Activated CD4-positive, alpha-beta T cell treated with anti-CD3 and anti-CD28 coated beads, Interleukin-2, amount 10 ng/mL, durations not matched to agents 7 days and 5 days (primary cell): Measurements from ENCODE around the gene PFDN1. TPM values are rescaled to one million over a fixed set of nuclear protein-coding genes. Genes with fewer than 3 reads are reported as not detected.

Experiments
- CTCF ChIA-PET: fragments of 350-600 bp; sonication (Branson Sonifier 250); formaldehyde crosslinking; loops from one replicate; lab custom pipeline; 2021; ENCODE audit warnings: antibody characterized with exemption; lab: Charles Lee
- POLR2A ChIA-PET: fragments of 350-600 bp; sonication (Branson Sonifier 250); formaldehyde crosslinking; loops from one replicate; lab custom pipeline; 2021; ENCODE audit warnings: antibody characterized with exemption; lab: Charles Lee
- DNase-seq: peaks from one replicate; pipeline ENCODE4 v3.0.0-alpha.2; 2020
- H3K27ac Mint-ChIP-seq: one replicate; pipeline ENCODE4 v1.8.0; 2021; ENCODE audit warnings: mild to moderate bottlenecking, moderate library complexity, mixed read lengths
- H3K27me3 Mint-ChIP-seq: one replicate; pipeline ENCODE4 v1.8.0; 2021; ENCODE audit warnings: mixed read lengths
- H3K36me3 Mint-ChIP-seq: one replicate; pipeline ENCODE4 v1.8.0; 2021; ENCODE audit warnings: low read depth, mixed read lengths
- H3K4me1 Mint-ChIP-seq: one replicate; pipeline ENCODE4 v1.8.0; 2021; ENCODE audit warnings: mixed read lengths
- H3K4me3 Mint-ChIP-seq: one replicate; pipeline ENCODE4 v1.8.0; 2021; ENCODE audit warnings: mild to moderate bottlenecking, moderate library complexity, mixed read lengths
- H3K9me3 Mint-ChIP-seq: one replicate; pipeline ENCODE4 v1.8.0; 2021; ENCODE audit warnings: mixed read lengths
- total RNA-seq, 2 experiments: library from RNA; stranded (reverse); gene quantifications; one replicate each; pipeline ENCODE4 v1.2.3, GENCODE V29; 2021

Gene PFDN1
- total RNA-seq, 2 experiments from 2014 or later = 60.8 to 70.5 TPM

DNA sequence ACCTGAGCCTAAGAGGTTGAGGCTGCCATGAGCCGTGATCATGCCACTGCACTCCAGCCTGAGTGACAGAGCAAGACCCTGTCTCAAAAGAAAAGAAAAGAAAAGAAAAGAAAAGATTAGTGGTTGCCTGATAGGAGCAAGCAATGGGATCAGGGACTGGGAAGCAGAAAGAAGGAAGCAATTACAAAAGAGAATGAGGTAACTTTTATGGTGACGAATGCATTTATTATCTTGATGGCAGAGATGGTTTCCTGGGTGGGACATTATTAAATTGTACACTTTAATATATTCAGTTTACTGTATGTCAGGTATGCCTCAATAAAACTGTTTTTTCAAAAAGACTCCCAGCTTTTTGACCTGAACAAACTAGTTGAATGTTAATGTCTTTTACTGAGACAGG lies 7.5 kb upstream of the PFDN1 start:
- ChIA-PET CTCF (interaction anchor here (0.7 to 1.2 kb wide), 3 partner anchors 11 to 54 kb away, joined by 3 to 4 read pairs (median 4); no protein-coding TSS in a partner anchor), POLR2A (no interaction called here)
- no peak for DNase-seq
- Mint-ChIP-seq H3K4me1 (peaks cover 14% of the 10 kb centered on the region), H3K36me3 (no peaks in the 10 kb centered on the region), H3K9me3 (no peaks in the 10 kb centered on the region), H3K27me3 (peaks cover 20% of the 10 kb centered on the region), H3K27ac (no peak overlapping the region), H3K4me3 (no peak overlapping the region)

DNA sequence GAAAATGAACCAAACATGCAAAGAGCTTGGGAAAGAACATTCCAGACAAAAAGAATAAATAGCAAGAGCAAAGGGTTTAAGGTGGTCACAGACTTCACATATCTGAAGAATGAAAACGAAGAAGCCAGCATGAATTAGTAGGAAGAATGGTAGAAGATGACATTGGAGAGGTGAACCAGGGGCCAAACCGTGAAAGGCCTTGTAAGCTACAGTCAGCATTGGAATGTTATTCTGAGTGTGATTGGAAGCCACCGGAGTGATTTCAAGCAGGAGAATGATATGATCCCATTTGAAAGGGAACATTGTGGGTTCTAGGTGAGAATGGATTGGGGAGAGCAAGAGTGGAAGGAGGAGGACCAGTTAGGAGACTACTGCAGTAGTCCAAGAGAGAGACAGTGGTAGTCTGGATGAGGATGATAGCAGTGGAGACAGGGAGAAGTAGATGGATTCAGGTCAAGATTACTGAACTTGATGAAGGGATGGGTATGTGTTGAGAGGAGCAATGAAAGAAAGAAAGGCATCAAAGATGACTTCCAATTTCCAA lies 6.9 kb upstream of the PFDN1 start:
- Mint-ChIP-seq H3K27ac (no peak overlapping the region), H3K36me3 (no peaks in the 10 kb centered on the region), H3K27me3 (peaks cover 20% of the 10 kb centered on the region), H3K4me1 (peaks cover 14% of the 10 kb centered on the region), H3K9me3 (no peaks in the 10 kb centered on the region), H3K4me3 (no peak overlapping the region)
- CTCF ChIA-PET = no interaction called here
- no peak for DNase-seq
- POLR2A ChIA-PET = no interaction called here

DNA sequence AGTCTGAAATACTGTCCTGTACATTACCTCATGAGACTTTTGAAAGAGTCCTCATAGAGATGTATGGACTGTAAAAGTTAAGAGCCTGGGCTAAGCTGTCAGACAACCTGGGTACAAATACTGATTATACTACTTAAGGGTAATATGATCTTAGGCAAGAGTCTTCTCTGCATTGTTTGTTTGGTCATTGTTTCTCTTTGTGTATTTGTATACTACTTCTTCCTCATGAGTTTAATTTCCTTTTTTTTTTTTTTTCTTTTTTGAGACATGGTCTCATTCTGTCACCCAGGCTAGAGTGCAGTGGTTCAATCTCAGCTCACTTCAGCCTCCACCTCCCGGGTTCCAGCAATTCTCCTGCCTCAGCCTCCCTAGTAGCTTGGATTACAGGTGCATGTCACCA lies 2.6 kb upstream of the PFDN1 start:
- POLR2A ChIA-PET = no interaction called here
- no peak for DNase-seq
- H3K27me3 Mint-ChIP-seq = peaks cover 17% of the 10 kb centered on the region
- peaks cover 31% of the 10 kb centered on the region for H3K4me1 Mint-ChIP-seq
- peaks cover 3% of the 10 kb centered on the region for H3K36me3 Mint-ChIP-seq
- no peaks in the 10 kb centered on the region for H3K9me3 Mint-ChIP-seq
- H3K27ac Mint-ChIP-seq = no peak overlapping the region
- CTCF ChIA-PET = no interaction called here
- H3K4me3 Mint-ChIP-seq = no peak overlapping the region

DNA sequence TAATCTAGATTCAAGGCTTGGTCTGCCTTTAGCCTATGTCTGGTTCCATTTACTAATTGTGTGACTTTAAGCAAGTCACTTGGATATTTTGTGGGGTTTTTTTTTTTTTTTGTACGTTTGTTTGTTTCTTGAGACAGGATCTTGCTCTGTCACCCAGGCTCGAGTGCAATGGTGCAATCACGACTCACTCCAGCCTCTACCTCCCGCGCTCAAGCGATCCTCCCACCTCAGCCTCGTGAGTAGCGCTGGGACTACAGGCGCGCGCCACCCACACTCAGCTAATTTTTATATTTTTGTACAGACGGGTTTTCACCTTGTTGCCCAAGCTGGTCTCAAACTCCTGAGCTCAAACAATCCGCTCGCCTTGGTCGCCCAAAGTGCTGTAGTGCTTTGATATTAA lies 1.1 kb upstream of the PFDN1 start:
- Mint-ChIP-seq H3K4me3 (no peak overlapping the region), H3K4me1 (peaks cover 37% of the 10 kb centered on the region), H3K9me3 (no peaks in the 10 kb centered on the region), H3K27ac (no peak overlapping the region), H3K27me3 (peaks cover 7% of the 10 kb centered on the region), H3K36me3 (peaks cover 14% of the 10 kb centered on the region)
- no peak for DNase-seq
- CTCF ChIA-PET = interaction anchor here (0.6 to 1.0 kb wide), 5 partner anchors 48 to 893 kb away, joined by 3 to 4 read pairs (median 3); no protein-coding TSS in a partner anchor
- POLR2A ChIA-PET = interaction anchor here (0.6 kb wide), 1 partner anchor 53 kb away, joined by 4 read pairs; no protein-coding TSS in a partner anchor

DNA sequence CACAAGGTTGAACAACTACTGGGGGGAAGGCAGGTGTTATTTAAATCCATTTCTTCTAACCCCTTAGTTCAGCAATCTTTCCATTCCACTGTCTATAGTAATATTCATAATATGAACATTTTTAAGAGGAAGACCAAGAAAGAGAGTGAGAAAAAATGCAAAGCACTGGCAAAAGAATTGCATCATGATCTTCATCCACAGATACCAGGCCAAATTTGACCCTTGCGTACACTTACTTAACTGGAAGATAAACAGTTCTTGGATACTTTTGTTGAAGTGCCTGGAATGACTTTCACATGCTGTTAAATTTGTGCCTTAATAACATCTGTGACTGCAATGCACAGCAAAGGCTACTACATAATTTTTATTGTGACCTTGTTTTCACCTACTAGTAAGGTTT lies 1.8 kb downstream of the PFDN1 start:
- peaks cover 53% of the 10 kb centered on the region for H3K4me1 Mint-ChIP-seq
- no peak for DNase-seq
- ChIA-PET CTCF (no interaction called here), POLR2A (no interaction called here)
- H3K9me3 Mint-ChIP-seq = no peaks in the 10 kb centered on the region
- H3K27ac Mint-ChIP-seq = no peak overlapping the region
- no peaks in the 10 kb centered on the region for H3K27me3 Mint-ChIP-seq
- H3K36me3 Mint-ChIP-seq = peaks cover 31% of the 10 kb centered on the region
- H3K4me3 Mint-ChIP-seq = peak overlapping the region; percentile 97

DNA sequence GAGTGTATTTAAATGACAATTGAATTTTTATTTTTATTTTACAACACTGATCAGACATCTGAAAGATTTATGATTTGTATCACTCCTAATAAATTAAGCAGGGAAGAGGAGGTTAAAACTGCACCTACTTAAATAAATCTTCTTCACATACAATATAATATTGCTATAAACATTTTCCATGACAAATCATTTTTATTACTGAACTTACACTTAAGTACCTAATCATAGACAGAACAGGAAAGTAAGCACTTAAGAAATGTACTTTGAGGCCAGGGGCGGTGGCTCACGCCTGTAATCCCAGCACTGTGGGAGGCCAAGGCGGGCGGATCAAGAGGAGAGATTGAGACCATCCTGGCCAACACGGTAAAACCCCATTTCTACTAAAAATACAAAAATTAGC lies 3.8 kb downstream of the PFDN1 start:
- DNase-seq = no peak
- ChIA-PET POLR2A (no interaction called here), CTCF (interaction anchor here (0.6 to 1.5 kb wide), 3 partner anchors 9 to 59 kb away, joined by 3 read pairs; no protein-coding TSS in a partner anchor)
- Mint-ChIP-seq H3K27me3 (no peaks in the 10 kb centered on the region), H3K36me3 (peaks cover 37% of the 10 kb centered on the region), H3K4me3 (no peak overlapping the region), H3K9me3 (no peaks in the 10 kb centered on the region), H3K27ac (no peak overlapping the region), H3K4me1 (peaks cover 61% of the 10 kb centered on the region)

DNA sequence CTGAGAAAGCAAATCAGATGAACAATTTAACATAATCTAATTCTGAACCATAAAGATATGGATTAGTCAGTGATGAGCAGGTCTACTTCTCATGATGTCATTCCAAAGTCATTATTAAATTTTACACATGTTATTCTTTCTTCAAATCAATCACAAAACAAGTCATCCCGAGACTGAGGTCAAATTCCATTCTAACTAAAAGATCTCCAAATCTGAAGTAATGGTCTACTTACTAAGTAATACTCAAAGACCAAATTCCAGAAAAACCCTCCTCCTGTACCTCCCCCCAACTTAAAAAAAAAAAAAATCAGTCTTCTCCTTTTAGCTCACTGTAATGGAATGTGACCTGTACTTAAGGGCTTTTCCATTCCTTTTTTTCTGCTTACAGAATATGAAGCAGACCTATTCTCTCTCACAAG lies 4.7 kb downstream of the PFDN1 start:
- POLR2A ChIA-PET = no interaction called here
- no peak overlapping the region for H3K4me3 Mint-ChIP-seq
- H3K27me3 Mint-ChIP-seq = no peaks in the 10 kb centered on the region
- H3K27ac Mint-ChIP-seq = no peak overlapping the region
- no peak for DNase-seq
- no peaks in the 10 kb centered on the region for H3K9me3 Mint-ChIP-seq
- peaks cover 37% of the 10 kb centered on the region for H3K36me3 Mint-ChIP-seq
- CTCF ChIA-PET = interaction anchor here (1.5 kb wide), 1 partner anchor 54 kb away, joined by 5 read pairs; no protein-coding TSS in a partner anchor
- peaks cover 64% of the 10 kb centered on the region for H3K4me1 Mint-ChIP-seq

DNA sequence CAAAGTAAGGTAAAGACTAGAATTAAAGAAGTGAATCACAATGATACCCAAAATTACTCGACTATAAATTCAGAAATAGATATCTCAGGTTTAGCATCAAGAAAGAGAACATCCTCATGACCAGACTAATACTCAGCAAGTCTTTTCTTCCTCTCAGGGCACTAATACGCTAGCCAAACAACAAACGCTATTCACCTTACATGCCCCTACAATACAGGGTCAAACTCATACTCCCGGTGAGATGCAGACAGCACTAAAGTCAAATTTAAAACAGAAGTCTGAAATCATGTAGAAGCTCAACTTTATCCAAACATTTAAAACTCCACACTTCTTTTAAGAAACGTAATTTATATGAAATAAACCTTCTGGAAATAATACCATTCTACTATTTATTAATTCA lies 5.6 kb downstream of the PFDN1 start:
- peaks cover 66% of the 10 kb centered on the region for H3K4me1 Mint-ChIP-seq
- CTCF ChIA-PET = interaction anchor here (1.5 kb wide), 1 partner anchor 53 kb away, joined by 5 read pairs; no protein-coding TSS in a partner anchor
- H3K9me3 Mint-ChIP-seq = no peaks in the 10 kb centered on the region
- POLR2A ChIA-PET = no interaction called here
- no peak overlapping the region for H3K27ac Mint-ChIP-seq
- no peaks in the 10 kb centered on the region for H3K27me3 Mint-ChIP-seq
- no peak overlapping the region for H3K4me3 Mint-ChIP-seq
- DNase-seq = no peak
- peaks cover 35% of the 10 kb centered on the region for H3K36me3 Mint-ChIP-seq

DNA sequence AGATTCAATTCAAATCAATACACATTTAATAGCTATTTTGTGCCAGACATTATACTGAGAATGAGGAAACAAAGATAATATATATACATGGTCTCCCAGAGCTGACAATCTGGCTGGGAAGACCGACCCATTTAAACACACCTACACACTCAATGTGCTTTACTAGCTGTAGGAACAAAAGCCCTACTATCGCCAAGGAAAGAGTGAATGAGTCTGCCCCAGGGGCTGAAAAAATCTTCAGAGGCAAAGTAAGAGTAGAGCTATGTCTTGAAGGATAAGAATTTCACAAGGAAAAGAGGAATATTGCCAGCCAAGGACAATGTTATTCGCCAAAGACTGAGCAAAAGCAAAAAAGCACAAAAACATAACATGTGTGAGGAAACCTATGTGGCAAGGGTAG lies 6.6 kb downstream of the PFDN1 start:
- ChIA-PET CTCF (interaction anchor here (1.4 kb wide), 1 partner anchor 15 kb away, joined by 3 read pairs; no protein-coding TSS in a partner anchor), POLR2A (no interaction called here)
- Mint-ChIP-seq H3K27ac (no peak overlapping the region), H3K27me3 (no peaks in the 10 kb centered on the region), H3K4me3 (no peak overlapping the region), H3K36me3 (peaks cover 39% of the 10 kb centered on the region), H3K4me1 (peaks cover 60% of the 10 kb centered on the region), H3K9me3 (no peaks in the 10 kb centered on the region)
- no peak for DNase-seq

DNA sequence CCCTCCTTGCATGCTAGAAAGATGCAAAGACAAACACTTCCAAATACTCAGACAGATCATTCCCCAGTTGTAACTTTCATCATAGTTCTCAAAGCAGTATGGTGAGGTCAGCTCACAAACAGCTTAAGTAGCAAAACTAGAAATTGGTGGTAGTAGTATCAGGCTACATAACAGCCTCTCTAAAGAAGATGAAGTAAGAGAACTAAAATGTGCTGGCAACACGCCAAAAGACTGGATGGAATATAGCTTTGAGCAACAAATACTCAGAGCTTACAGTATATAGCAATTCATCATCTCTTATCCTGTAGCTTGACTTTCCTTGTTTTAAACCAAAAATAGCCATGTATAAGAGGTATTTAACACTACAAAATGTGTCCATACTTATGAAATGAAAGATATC lies 7.5 kb downstream of the PFDN1 start:
- Mint-ChIP-seq H3K27me3 (no peaks in the 10 kb centered on the region), H3K36me3 (peaks cover 44% of the 10 kb centered on the region), H3K27ac (no peak overlapping the region), H3K9me3 (no peaks in the 10 kb centered on the region), H3K4me3 (no peak overlapping the region), H3K4me1 (peaks cover 58% of the 10 kb centered on the region)
- DNase-seq = no peak
- POLR2A ChIA-PET = no interaction called here
- CTCF ChIA-PET = interaction anchor here (1.4 to 1.6 kb wide), 2 partner anchors 15 to 47 kb away, joined by 3 to 7 read pairs; no protein-coding TSS in a partner anchor

DNA sequence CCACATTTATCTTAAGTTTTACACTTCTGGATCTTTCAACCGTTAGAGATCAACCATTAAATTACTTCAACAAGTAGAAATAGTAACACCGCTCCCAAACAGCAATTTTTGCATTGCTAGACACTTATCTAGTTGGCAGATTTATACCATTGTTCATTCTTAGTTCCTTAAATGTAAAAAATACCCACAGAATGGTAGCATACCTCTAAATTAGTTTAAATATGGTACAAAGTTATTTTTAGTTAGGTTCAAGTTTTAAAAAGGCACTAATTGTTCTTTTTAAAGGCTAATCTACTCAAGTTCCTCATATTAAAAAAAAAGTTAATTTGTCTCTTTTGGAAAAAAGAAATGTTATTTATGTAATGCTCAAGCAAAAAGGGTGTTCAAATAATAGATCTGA lies 8.1 kb downstream of the PFDN1 start:
- no peak for DNase-seq
- Mint-ChIP-seq H3K27me3 (no peaks in the 10 kb centered on the region), H3K4me3 (no peak overlapping the region), H3K4me1 (peaks cover 54% of the 10 kb centered on the region), H3K9me3 (no peaks in the 10 kb centered on the region), H3K27ac (no peak overlapping the region), H3K36me3 (peaks cover 39% of the 10 kb centered on the region)
- ChIA-PET CTCF (interaction anchor here (1.6 kb wide), 1 partner anchor 46 kb away, joined by 7 read pairs; no protein-coding TSS in a partner anchor), POLR2A (no interaction called here)

DNA sequence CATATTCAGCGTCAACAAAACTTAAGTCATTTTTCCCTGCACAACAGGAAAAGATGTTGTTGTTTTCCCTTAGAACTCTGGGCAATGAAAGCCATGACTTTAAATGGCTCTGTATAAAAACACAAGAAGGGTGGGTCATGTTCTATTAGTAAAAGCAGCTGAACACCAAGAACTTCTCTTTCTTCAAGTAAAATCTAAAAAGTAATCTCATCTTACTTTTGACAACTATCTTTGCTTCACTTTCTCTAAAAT lies 9.1 kb downstream of the PFDN1 start:
- H3K4me3 Mint-ChIP-seq = no peak overlapping the region
- H3K27me3 Mint-ChIP-seq = no peaks in the 10 kb centered on the region
- no peak overlapping the region for H3K27ac Mint-ChIP-seq
- H3K4me1 Mint-ChIP-seq = peaks cover 53% of the 10 kb centered on the region
- ChIA-PET POLR2A (no interaction called here), CTCF (no interaction called here)
- DNase-seq = no peak
- no peaks in the 10 kb centered on the region for H3K9me3 Mint-ChIP-seq
- H3K36me3 Mint-ChIP-seq = peaks cover 31% of the 10 kb centered on the region

DNA sequence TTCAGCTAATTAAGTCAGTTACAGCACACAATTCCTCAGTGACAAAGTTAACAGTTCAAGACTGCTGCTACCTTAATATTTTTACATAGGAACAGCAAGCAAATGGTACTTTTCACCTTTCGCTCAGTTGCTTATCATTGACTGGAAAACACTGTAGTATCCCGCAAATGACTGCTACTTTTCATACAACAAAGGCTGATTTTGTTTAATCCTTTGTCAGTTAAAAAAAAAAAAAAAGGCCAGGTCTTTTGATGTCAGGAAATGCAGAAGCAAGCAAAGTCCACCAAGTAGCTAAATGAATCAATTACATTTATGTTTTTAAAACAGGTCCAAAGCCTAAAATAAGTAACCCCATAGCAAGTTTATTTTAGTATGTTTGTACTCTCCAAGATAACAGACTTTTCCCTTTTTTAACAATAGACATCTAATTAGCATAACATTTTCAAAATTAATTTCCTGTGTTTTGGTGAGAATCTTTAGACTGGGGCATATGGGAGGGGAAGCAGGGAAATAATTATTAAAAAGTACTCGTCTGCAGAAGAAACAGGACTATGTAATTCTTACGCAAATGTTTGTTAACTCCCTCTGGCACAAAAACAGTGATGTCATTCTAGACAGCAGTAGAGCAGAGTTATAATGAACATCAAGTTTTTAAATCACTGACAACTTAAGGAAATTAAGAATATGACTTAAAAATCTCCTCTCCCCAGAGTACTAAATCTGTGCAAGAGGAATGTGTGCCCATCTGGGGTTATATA lies 9.6 kb downstream of the PFDN1 start:
- DNase-seq = no peak
- Mint-ChIP-seq H3K9me3 (no peaks in the 10 kb centered on the region), H3K4me1 (peaks cover 52% of the 10 kb centered on the region), H3K27ac (peak overlapping the region; percentile 19), H3K4me3 (peak overlapping the region; percentile 21), H3K27me3 (no peaks in the 10 kb centered on the region), H3K36me3 (peaks cover 30% of the 10 kb centered on the region)
- CTCF ChIA-PET = interaction anchor here (0.7 to 1.0 kb wide), 2 partner anchors 21 to 49 kb away, joined by 3 to 4 read pairs; no protein-coding TSS in a partner anchor
- POLR2A ChIA-PET = no interaction called here
